GM23338 (cell line): ENCODE measurements around the gene AMZ1. TPM values are rescaled to one million over a fixed set of nuclear protein-coding genes. Genes with fewer than 3 reads are reported as not detected.

Source experiments
- ATAC-seq: fragments of 200-7000 bp; cut with Tn5 transposase; 3 replicates; pipeline ENCODE4 v1.9.1; 2020
- DNase-seq: peaks from one replicate; pipeline ENCODE4 v3.0.0-alpha.2; 2015; ENCODE audit warnings: low spot score
- H2AFZ ChIP-seq: fragments of 200-600 bp; sonication (generic); 2 replicates; pipeline ENCODE4 v1.8.0; 2016; ENCODE audit warnings: antibody characterized with exemption, mild to moderate bottlenecking, moderate library complexity
- H3F3A ChIP-seq: fragments of 200-600 bp; sonication (generic); replicated peaks from 2 replicates; pipeline ENCODE4 v1.8.0; 2017; ENCODE audit warnings: antibody characterized with exemption, mixed run types, low read depth
- H3K27ac ChIP-seq: fragments of 200-600 bp; sonication (generic); 2 replicates; pipeline ENCODE4 v1.6.1; 2016; ENCODE audit warnings: low read depth
- H3K27me3 ChIP-seq: fragments of 200-600 bp; sonication (generic); 2 replicates; pipeline ENCODE4 v1.8.0; 2016; ENCODE audit warnings: mild to moderate bottlenecking, mixed run types, moderate library complexity; ENCODE audit not compliant: insufficient read depth
- H3K36me3 ChIP-seq: fragments of 200-600 bp; sonication (generic); 2 replicates; pipeline ENCODE4 v1.8.0; 2016; ENCODE audit warnings: mild to moderate bottlenecking; ENCODE audit not compliant: insufficient read depth
- H3K4me1 ChIP-seq: fragments of 200-600 bp; sonication (generic); 2 replicates; pipeline ENCODE4 v1.8.0; 2016; ENCODE audit warnings: mild to moderate bottlenecking, moderate library complexity; ENCODE audit not compliant: insufficient read depth
- H3K4me2 ChIP-seq: fragments of 200-600 bp; sonication (generic); 2 replicates; pipeline ENCODE4 v1.7.1; 2017; ENCODE audit warnings: mixed run types
- H3K4me3 ChIP-seq: fragments of 200-600 bp; sonication (generic); 2 replicates; pipeline ENCODE4 v1.6.1; 2016; ENCODE audit warnings: mixed run types
- H3K79me2 ChIP-seq: fragments of 200-600 bp; sonication (generic); replicated peaks from 2 replicates; pipeline ENCODE4 v1.8.0; 2017; ENCODE audit warnings: mild to moderate bottlenecking; ENCODE audit not compliant: insufficient read depth
- H3K9me2 ChIP-seq: fragments of 200-600 bp; sonication (generic); 2 replicates; pipeline ENCODE4 v1.8.0; 2017; ENCODE audit not compliant: insufficient read depth
- H4K20me1 ChIP-seq: fragments of 200-600 bp; sonication (generic); replicated peaks from 2 replicates; pipeline ENCODE4 v1.8.0; 2017; ENCODE audit warnings: mild to moderate bottlenecking; ENCODE audit not compliant: insufficient read depth
- H3K27ac Mint-ChIP-seq: 2 replicates; pipeline ENCODE4 v1.8.0; 2020; ENCODE audit warnings: inconsistent platforms, mild to moderate bottlenecking, moderate library complexity, mixed read lengths
- H3K27me3 Mint-ChIP-seq: 3 replicates; pipeline ENCODE4 v1.8.0; 2022; ENCODE audit warnings: low read depth, mild to moderate bottlenecking, moderate library complexity, mixed read lengths, inconsistent platforms; ENCODE audit not compliant: insufficient read depth, poor library complexity
- H3K36me3 Mint-ChIP-seq: 3 replicates; pipeline ENCODE4 v1.8.0; 2021; ENCODE audit warnings: low read depth, mild to moderate bottlenecking, inconsistent platforms, moderate library complexity, mixed read lengths
- H3K4me1 Mint-ChIP-seq: 3 replicates; pipeline ENCODE4 v1.8.0; 2020; ENCODE audit warnings: mild to moderate bottlenecking, inconsistent platforms, mixed read lengths
- H3K4me3 Mint-ChIP-seq: 3 replicates; pipeline ENCODE4 v1.8.0; 2021; ENCODE audit warnings: moderate library complexity, mild to moderate bottlenecking, inconsistent platforms, mixed read lengths
- H3K9me3 Mint-ChIP-seq: 3 replicates; pipeline ENCODE4 v1.8.0; 2020; ENCODE audit warnings: moderate library complexity, mild to moderate bottlenecking, inconsistent platforms, mixed read lengths
- EZH2 ChIP-seq: fragments of 200-600 bp; sonication (generic); IDR thresholded peaks from one replicate; pipeline ENCODE4 v1.8.0; 2017; ENCODE audit warnings: antibody characterized with exemption, mild to moderate bottlenecking, low read depth; ENCODE audit not compliant: unreplicated experiment
- NANOG ChIP-seq: IDR thresholded peaks from 2 replicates; pipeline ENCODE4 v1.6.1; 2016; ENCODE audit warnings: antibody characterized with exemption, borderline replicate concordance
- POLR2AphosphoS5 ChIP-seq: IDR thresholded peaks from 2 replicates; pipeline ENCODE4 v1.6.1; 2016; ENCODE audit warnings: antibody characterized with exemption, low read depth
- REST ChIP-seq: IDR thresholded peaks from one replicate; pipeline ENCODE4 v1.6.1; 2018; ENCODE audit warnings: antibody characterized with exemption; ENCODE audit not compliant: unreplicated experiment
- STAT1 ChIP-seq: IDR thresholded peaks from one replicate; pipeline ENCODE4 v1.6.1; 2016; ENCODE audit warnings: antibody characterized with exemption; ENCODE audit not compliant: unreplicated experiment
- ZNF114 ChIP-seq: fragments of 250-450 bp; sonication (Bioruptor Pico); IDR thresholded peaks from 2 replicates; pipeline ENCODE4 v1.5.0; 2020; ENCODE audit warnings: mild to moderate bottlenecking, moderate library complexity
- polyA plus RNA-seq: library from polyadenylated mRNA; unstranded; fragments of >200 nt; fragmentation: Nextera tagmentation; extraction: Ambion mirVana; gene quantifications from 2 replicates; pipeline ENCODE4 v1.2.1, GENCODE V29; 2016
- total RNA-seq: library from RNA; depleted of rRNA; stranded (reverse); fragments of >200 nt; shearing (Covaris generic); gene quantifications from 2 replicates; pipeline ENCODE4 v1.2.3, GENCODE V29; 2014

AMZ1 gene
- total and polyA plus RNA-seq, 2 experiments from 2014 or later, result 0.73 to 4.5 TPM

GRCh38 chr7:2663121-2663886 is 24.7 kb upstream of the AMZ1 start:
- Mint-ChIP-seq H3K4me1 (peaks cover 9% of the 10 kb centered on the region; the same call in 2 of the 3 replicates), H3K4me3 (no peak overlapping the region), H3K27ac (no peak overlapping the region), H3K36me3 (peaks cover 4% of the 10 kb centered on the region), H3K9me3 (peaks cover 4% of the 10 kb centered on the region; the same call in 1 of the 3 replicates), H3K27me3 (peaks cover 18% of the 10 kb centered on the region)
- no peaks in the 10 kb centered on the region for H3K9me2 ChIP-seq
- no peaks in the 10 kb centered on the region; the same call in 1 of the 2 replicates for H3K4me1 ChIP-seq
- no peak for DNase-seq
- H3K4me3 ChIP-seq, result no peak overlapping the region
- peak; percentile 3; the same call in 1 of the 3 replicates for ATAC-seq
- TF ChIP-seq ZNF114 (CRISPR knock-in tag), result no peak
- no peak for TF ChIP-seq EZH2
- TF ChIP-seq POLR2AphosphoS5, result 0 out of 2 replicates have a peak, but pooled peaks have one; percentile 0
- TF ChIP-seq STAT1, result no peak
- no peak for TF ChIP-seq NANOG
- H3K79me2 ChIP-seq, result no peaks in the 10 kb centered on the region
- H3K4me2 ChIP-seq, result no peak overlapping the region
- no peaks in the 10 kb centered on the region; the same call in 1 of the 2 replicates for H4K20me1 ChIP-seq
- H3F3A ChIP-seq, result no peaks in the 10 kb centered on the region
- H3K36me3 ChIP-seq, result no peaks in the 10 kb centered on the region
- no peaks in the 10 kb centered on the region for H3K27me3 ChIP-seq
- peak overlapping the region; percentile 55; the same call in 1 of the 2 replicates for H3K27ac ChIP-seq
- no peak overlapping the region for H2AFZ ChIP-seq

GRCh38 chr7:2663960-2664359 is 24.0 kb upstream of the AMZ1 start:
- Mint-ChIP-seq H3K27ac (no peak overlapping the region), H3K4me1 (peaks cover 9% of the 10 kb centered on the region; the same call in 2 of the 3 replicates), H3K9me3 (peaks cover 4% of the 10 kb centered on the region; the same call in 1 of the 3 replicates), H3K36me3 (peaks cover 4% of the 10 kb centered on the region), H3K4me3 (no peak overlapping the region), H3K27me3 (peaks cover 16% of the 10 kb centered on the region)
- TF ChIP-seq REST (no peak), POLR2AphosphoS5 (peak; percentile 39)
- Histone ChIP-seq H3K4me3 (no peak overlapping the region), H3K79me2 (no peaks in the 10 kb centered on the region), H3K36me3 (no peaks in the 10 kb centered on the region), H2AFZ (no peak overlapping the region), H3K4me2 (no peak overlapping the region), H3F3A (no peaks in the 10 kb centered on the region), H3K4me1 (no peaks in the 10 kb centered on the region; the same call in 1 of the 2 replicates), H3K27ac (no peak overlapping the region; the same call in 1 of the 2 replicates), H3K9me2 (no peaks in the 10 kb centered on the region), H3K27me3 (no peaks in the 10 kb centered on the region), H4K20me1 (no peaks in the 10 kb centered on the region)
- DNase-seq, result no peak
- no peak for ATAC-seq
